ENCODE measurements around the gene ARCN1.

DNA sequence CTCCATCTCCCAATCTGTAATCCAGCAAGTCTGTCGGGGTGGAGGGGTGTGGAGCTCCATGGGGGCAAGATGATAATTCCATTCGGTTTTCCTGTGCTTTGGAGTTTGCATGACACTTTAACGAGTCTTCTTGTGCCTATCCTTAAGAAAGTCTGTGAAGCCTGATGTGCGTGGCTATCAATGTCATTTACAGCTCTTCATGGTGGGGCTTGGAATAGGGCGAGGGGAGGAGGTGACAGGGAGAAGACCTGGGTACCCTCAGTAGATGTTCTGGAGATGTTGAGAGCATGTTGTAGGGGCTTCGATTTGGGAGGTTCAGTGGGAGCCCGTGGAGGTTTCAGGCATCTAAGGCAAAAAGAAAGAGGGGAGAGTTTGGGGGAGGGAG lies 34.6 kb downstream of the ARCN1 start:
- TF ChIP-seq, protein P1, sequence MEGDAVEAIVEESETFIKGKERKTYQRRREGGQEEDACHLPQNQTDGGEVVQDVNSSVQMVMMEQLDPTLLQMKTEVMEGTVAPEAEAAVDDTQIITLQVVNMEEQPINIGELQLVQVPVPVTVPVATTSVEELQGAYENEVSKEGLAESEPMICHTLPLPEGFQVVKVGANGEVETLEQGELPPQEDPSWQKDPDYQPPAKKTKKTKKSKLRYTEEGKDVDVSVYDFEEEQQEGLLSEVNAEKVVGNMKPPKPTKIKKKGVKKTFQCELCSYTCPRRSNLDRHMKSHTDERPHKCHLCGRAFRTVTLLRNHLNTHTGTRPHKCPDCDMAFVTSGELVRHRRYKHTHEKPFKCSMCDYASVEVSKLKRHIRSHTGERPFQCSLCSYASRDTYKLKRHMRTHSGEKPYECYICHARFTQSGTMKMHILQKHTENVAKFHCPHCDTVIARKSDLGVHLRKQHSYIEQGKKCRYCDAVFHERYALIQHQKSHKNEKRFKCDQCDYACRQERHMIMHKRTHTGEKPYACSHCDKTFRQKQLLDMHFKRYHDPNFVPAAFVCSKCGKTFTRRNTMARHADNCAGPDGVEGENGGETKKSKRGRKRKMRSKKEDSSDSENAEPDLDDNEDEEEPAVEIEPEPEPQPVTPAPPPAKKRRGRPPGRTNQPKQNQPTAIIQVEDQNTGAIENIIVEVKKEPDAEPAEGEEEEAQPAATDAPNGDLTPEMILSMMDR (conservative IDR thresholded peaks at IDR 0.05 in 1 of 2, IDR thresholded peaks at IDR 0.05 in 1 of 2; ENCODE audit: low read depth in 1 of 2, low read length in 2 of 2) = no peak
- TF ChIP-seq EZH2 (IDR thresholded peaks at IDR 0.05; ENCODE audit: low read length, missing control alignments) = no peak
